ENCODE data around the gene SAP30BP. TPM values are rescaled to one million over a fixed set of nuclear protein-coding genes. Genes with fewer than 3 reads are reported as not detected.

Gene SAP30BP
- total RNA-seq, 1 experiment from 2014 or later = 80.3 TPM

DNA sequence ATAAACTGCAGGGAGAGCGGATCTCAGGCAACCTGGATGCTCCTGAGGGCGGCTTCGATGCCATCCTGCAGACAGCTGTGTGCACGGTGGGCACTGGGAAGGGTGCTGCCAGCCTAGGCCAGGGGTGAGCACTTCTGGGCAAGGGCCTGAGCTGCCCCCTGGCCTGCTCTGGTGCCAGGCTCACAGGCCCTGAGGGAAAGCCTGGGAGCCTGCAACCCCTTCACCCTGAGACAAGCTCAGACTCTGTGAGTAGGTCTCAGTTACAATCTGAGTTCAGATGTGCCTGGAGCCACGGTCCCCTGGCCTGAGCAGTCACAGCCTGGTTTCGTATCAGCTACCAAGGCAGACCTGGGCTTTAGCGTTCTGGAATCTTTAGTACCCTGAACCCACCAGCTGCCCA, 62.2 kb downstream of the SAP30BP start:
- POLR2A ChIA-PET (ENCODE audit: unreplicated experiment) = interaction anchor here (0.6 kb wide), 1 partner anchor 454 kb away, joined by 3 read pairs; no protein-coding TSS in a partner anchor
- H3K79me2 ChIP-seq (ENCODE audit: low read depth) = peaks cover 18% of the 10 kb centered on the region

DNA sequence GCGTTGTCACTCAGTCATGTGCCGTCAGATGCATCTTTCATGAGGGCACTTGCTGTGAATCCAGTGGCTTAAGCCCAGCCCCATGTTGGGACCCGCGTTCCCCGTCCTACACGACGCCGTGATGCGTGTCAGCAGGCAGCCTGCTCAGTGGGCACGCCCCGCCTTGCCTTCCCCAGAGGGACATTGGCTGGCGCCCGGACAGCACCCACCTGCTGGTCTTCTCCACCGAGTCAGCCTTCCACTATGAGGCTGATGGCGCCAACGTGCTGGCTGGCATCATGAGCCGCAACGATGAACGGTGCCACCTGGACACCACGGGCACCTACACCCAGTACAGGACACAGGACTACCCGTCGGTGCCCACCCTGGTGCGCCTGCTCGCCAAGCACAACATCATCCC, 62.9 kb downstream of the SAP30BP start:
- POLR2A ChIA-PET (ENCODE audit: unreplicated experiment) = no interaction called here
- H3K9me3 ChIP-seq (ENCODE audit: insufficient read depth, low read depth) = no peaks in the 10 kb centered on the region
- peaks cover 37% of the 10 kb centered on the region for H3K36me3 ChIP-seq (ENCODE audit: low read depth)
- H3K27me3 ChIP-seq (ENCODE audit: insufficient read depth, low read depth) = no peaks in the 10 kb centered on the region
- H3K4me3 ChIP-seq = no peak overlapping the region
- H3K9me2 ChIP-seq (ENCODE audit: insufficient read depth) = no peaks in the 10 kb centered on the region
- peaks cover 10% of the 10 kb centered on the region; the same call in 1 of the 2 replicates for H3K79me2 ChIP-seq (ENCODE audit: low read depth)
- no peak for TF ChIP-seq EZH2 (IDR thresholded peaks at IDR 0.05; ENCODE audit: low read depth)
- TF ChIP-seq, protein P1, sequence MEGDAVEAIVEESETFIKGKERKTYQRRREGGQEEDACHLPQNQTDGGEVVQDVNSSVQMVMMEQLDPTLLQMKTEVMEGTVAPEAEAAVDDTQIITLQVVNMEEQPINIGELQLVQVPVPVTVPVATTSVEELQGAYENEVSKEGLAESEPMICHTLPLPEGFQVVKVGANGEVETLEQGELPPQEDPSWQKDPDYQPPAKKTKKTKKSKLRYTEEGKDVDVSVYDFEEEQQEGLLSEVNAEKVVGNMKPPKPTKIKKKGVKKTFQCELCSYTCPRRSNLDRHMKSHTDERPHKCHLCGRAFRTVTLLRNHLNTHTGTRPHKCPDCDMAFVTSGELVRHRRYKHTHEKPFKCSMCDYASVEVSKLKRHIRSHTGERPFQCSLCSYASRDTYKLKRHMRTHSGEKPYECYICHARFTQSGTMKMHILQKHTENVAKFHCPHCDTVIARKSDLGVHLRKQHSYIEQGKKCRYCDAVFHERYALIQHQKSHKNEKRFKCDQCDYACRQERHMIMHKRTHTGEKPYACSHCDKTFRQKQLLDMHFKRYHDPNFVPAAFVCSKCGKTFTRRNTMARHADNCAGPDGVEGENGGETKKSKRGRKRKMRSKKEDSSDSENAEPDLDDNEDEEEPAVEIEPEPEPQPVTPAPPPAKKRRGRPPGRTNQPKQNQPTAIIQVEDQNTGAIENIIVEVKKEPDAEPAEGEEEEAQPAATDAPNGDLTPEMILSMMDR (conservative IDR thresholded peaks at IDR 0.05) = no peak
- H3F3A ChIP-seq (ENCODE audit: insufficient read depth, low read depth) = peaks cover 12% of the 10 kb centered on the region; the same call in 1 of the 2 replicates
- DNase-seq = no peak
- H3K27ac ChIP-seq = no peak overlapping the region
- CTCF ChIA-PET = interaction anchor here (0.6 kb wide), 1 partner anchor 8 kb away, joined by 4 read pairs; no protein-coding TSS in a partner anchor
- intact Hi-C loops (cut with micrococcal nuclease; ENCODE audit: unreplicated experiment) = no loop called here
- no peak overlapping the region for H3K4me2 ChIP-seq
- peaks cover 10% of the 10 kb centered on the region; the same call in 1 of the 2 replicates for H4K20me1 ChIP-seq (ENCODE audit: insufficient read depth)
- no peaks in the 10 kb centered on the region for H3K4me1 ChIP-seq (replicated peaks; ENCODE audit: insufficient read depth)
- no peak overlapping the region for H2AFZ ChIP-seq
- no TSS peak for BruUV-seq (replicated peaks)

More for the DNA sequence above, 62.2 kb downstream of the SAP30BP start:
- Histone ChIP-seq H2AFZ (no peak overlapping the region), H3F3A (ENCODE audit: insufficient read depth, low read depth) (0 out of 2 replicates have a peak, but pooled peaks cover 7% of the 10 kb centered on the region), H3K4me2 (no peak overlapping the region), H3K27me3 (ENCODE audit: insufficient read depth, low read depth) (no peaks in the 10 kb centered on the region), H3K4me3 (no peak overlapping the region), H3K9me3 (ENCODE audit: insufficient read depth, low read depth) (no peaks in the 10 kb centered on the region), H3K9me2 (ENCODE audit: insufficient read depth) (no peaks in the 10 kb centered on the region), H3K4me1 (replicated peaks; ENCODE audit: insufficient read depth) (peaks cover 4% of the 10 kb centered on the region), H3K36me3 (ENCODE audit: low read depth) (peaks cover 42% of the 10 kb centered on the region), H4K20me1 (ENCODE audit: insufficient read depth) (peaks cover 17% of the 10 kb centered on the region; the same call in 1 of the 2 replicates), H3K27ac (no peak overlapping the region)
- no TSS peak for BruUV-seq (replicated peaks)
- intact Hi-C loops (cut with micrococcal nuclease; ENCODE audit: unreplicated experiment) = no loop called here
- no peak for DNase-seq
- CTCF ChIA-PET = no interaction called here
- TF ChIP-seq EZH2 (IDR thresholded peaks at IDR 0.05; ENCODE audit: low read depth) = no peak
- TF ChIP-seq, protein P1 (conservative IDR thresholded peaks at IDR 0.05) = no peak

DNA sequence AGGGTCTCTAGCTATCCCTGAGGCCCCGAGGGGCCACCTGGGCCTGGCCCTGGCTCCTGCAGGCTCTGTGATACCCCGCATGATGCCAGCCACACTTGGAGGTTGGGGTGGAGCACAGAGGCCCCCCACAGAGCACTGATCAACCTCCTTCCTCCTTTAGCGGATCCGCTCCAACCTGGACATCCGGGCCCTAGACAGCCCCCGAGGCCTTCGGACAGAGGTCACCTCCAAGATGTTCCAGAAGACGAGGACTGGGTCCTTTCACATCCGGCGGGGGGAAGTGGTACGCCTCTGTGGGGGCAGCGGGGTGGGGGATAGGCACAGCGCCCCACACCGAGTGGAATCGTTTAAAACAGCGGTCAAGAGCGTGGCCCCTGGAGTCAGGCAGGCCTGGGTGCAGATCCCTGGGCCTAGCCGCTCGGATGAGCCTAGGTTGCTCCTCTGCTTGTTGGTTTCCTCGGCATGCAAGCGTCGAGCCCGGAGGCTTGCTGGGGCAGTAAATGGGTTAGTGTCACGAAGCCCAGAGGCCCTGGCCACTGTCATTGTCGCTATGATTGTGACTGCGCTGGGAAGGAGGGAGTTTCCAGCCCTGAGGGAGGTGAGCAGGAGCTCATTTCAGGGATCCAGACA, 64.1 kb downstream of the SAP30BP start:
- H3K9me3 ChIP-seq (ENCODE audit: insufficient read depth, low read depth) = no peaks in the 10 kb centered on the region
- no peak for DNase-seq
- H3K27ac ChIP-seq = no peak overlapping the region
- ChIA-PET POLR2A (ENCODE audit: unreplicated experiment) (no interaction called here), CTCF (no interaction called here)
- no peak overlapping the region for H2AFZ ChIP-seq
- H3K36me3 ChIP-seq (ENCODE audit: low read depth) = peaks cover 26% of the 10 kb centered on the region
- TF ChIP-seq, protein P1 (conservative IDR thresholded peaks at IDR 0.05) = no peak
- no peak for TF ChIP-seq EZH2 (IDR thresholded peaks at IDR 0.05; ENCODE audit: low read depth)
- no peak overlapping the region for H3K4me3 ChIP-seq
- H3K79me2 ChIP-seq (ENCODE audit: low read depth) = no peaks in the 10 kb centered on the region
- H3K9me2 ChIP-seq (ENCODE audit: insufficient read depth) = no peaks in the 10 kb centered on the region
- intact Hi-C loops (cut with micrococcal nuclease; ENCODE audit: unreplicated experiment) = no loop called here
- no TSS peak for BruUV-seq (replicated peaks)
- H3K4me2 ChIP-seq = no peak overlapping the region
- no peaks in the 10 kb centered on the region for H3K4me1 ChIP-seq (replicated peaks; ENCODE audit: insufficient read depth)
- H3F3A ChIP-seq (ENCODE audit: insufficient read depth, low read depth) = peaks cover 8% of the 10 kb centered on the region; the same call in 1 of the 2 replicates
- H4K20me1 ChIP-seq (ENCODE audit: insufficient read depth) = peaks cover under 1% of the 10 kb centered on the region; the same call in 1 of the 2 replicates
- no peaks in the 10 kb centered on the region for H3K27me3 ChIP-seq (ENCODE audit: insufficient read depth, low read depth)

Measured in PC-9 (cell line).